ENCODE measurements around the gene ADK.

Gene ADK

DNA sequence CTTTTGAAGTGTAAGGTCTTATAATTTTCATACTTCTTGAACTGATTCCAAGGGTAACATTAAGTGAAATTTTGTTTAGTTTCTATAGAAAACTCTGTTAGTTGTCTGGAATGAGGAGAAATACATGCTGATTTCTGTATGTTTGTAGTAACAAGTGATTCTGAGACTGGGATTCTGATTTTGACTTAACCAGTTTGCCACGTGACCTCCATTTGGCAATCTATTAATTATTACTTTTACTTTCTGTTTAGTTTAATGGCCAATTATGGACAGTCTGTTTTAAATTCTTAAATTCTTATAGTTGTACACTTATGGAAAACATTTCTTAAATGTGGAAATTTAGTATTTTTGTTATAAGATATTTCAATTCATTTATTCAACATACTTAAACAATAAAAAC is 163.1 kb downstream of the ADK start:
- TF ChIP-seq, protein P1, sequence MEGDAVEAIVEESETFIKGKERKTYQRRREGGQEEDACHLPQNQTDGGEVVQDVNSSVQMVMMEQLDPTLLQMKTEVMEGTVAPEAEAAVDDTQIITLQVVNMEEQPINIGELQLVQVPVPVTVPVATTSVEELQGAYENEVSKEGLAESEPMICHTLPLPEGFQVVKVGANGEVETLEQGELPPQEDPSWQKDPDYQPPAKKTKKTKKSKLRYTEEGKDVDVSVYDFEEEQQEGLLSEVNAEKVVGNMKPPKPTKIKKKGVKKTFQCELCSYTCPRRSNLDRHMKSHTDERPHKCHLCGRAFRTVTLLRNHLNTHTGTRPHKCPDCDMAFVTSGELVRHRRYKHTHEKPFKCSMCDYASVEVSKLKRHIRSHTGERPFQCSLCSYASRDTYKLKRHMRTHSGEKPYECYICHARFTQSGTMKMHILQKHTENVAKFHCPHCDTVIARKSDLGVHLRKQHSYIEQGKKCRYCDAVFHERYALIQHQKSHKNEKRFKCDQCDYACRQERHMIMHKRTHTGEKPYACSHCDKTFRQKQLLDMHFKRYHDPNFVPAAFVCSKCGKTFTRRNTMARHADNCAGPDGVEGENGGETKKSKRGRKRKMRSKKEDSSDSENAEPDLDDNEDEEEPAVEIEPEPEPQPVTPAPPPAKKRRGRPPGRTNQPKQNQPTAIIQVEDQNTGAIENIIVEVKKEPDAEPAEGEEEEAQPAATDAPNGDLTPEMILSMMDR (conservative IDR thresholded peaks at IDR 0.05; ENCODE audit: low read length), result no peak
- DNase-seq (ENCODE audit: low read depth), result no peak
- H3K4me3 ChIP-seq (ENCODE audit: low read length), result peak overlapping the region; percentile 18; the same call in 1 of the 2 replicates

DNA sequence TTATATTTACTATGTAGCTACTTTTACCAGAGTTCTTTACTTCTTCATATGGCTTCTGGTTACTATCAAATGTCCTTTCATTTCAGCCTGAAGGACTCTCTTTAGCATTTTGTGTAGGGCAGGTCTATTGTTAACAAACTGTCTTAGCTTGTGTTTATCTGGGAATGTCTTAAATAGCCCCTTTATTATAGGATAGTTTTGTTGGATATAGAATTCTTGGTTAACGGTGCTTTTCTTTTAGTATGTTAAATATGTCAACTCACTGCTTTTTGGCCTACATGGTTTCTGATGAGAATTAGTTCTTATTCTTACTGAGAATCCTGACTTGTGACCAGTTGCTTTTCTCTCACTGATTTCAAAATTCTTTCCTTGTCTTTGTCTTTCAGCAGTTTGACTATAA is 169.0 kb downstream of the ADK start:
- DNase-seq (ENCODE audit: low read depth), result no peak
- TF ChIP-seq, protein P1 (conservative IDR thresholded peaks at IDR 0.05; ENCODE audit: low read length), result no peak
- no peak overlapping the region for H3K4me3 ChIP-seq (ENCODE audit: low read length)

DNA sequence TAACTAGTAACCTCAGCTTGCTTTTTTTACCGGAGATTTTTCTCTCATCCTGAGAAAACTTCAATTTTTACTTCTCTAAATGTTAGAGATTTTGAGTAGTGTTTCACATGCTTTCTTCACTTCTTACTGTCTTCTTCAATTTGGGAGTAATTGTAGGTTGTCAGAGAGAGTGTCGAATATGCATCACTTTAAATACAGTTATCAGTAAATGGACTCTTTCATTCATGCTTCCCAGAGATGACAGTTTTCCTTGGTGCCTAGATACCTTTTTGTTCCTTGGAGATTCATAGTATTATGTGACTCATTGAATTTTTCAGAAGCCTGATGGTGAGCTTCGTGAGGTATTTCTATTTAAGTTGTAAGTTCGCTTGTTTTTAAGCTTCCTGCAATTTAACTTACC is 169.7 kb downstream of the ADK start:
- no peak for DNase-seq (ENCODE audit: low read depth)
- TF ChIP-seq, protein P1 (conservative IDR thresholded peaks at IDR 0.05; ENCODE audit: low read length), result no peak
- no peak overlapping the region for H3K4me3 ChIP-seq (ENCODE audit: low read length)

DNA sequence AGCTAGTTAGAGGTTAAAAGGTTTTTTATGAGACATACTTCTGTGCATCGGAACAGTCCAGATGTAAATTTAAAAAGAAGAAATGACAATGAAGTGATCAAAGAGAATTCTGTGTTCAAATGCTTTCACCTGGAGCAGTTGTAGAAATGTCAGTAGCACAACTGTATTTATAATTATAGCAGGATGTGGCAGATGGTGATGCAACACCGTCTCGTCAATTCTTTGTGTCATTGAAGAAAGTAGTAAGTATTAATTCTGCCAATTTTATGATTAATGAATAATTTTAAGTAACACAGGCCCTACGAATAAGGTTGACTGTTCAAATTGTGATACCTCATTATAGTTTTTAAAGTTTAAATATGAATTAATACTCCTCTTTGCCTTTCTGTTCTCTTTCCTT is 171.1 kb downstream of the ADK start:
- DNase-seq (ENCODE audit: low read depth), result peak; percentile 15
- H3K4me3 ChIP-seq (ENCODE audit: low read length), result no peak overlapping the region
- TF ChIP-seq, protein P1 (conservative IDR thresholded peaks at IDR 0.05; ENCODE audit: low read length), result no peak

DNA sequence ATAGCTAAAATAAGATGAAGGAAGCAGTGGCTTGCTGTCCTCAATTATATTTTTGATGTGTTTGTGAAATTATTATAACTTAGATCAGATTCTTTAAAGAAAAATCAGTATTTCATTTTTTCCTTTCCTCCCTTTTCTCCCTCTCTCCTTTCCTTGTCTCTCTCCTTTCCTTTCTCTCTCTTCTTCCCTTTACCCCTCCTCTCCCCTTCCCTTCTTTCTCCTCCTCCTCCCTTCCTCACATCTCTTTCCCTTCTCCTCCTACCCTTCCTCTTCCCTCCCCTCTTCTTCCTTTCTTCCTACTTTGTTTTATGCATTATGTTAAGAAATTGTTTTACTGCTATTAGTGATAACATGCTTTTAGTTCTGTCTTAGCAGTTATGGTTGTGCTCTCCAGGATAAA is 171.5 kb downstream of the ADK start:
- DNase-seq (ENCODE audit: low read depth), result no peak
- TF ChIP-seq, protein P1 (conservative IDR thresholded peaks at IDR 0.05; ENCODE audit: low read length), result no peak
- H3K4me3 ChIP-seq (ENCODE audit: low read length), result no peak overlapping the region

GRCh38 chr10:74328388-74328787 is 177.4 kb downstream of the ADK start:
- TF ChIP-seq, protein P1 (conservative IDR thresholded peaks at IDR 0.05; ENCODE audit: low read length), result no peak
- DNase-seq (ENCODE audit: low read depth), result no peak

DNA sequence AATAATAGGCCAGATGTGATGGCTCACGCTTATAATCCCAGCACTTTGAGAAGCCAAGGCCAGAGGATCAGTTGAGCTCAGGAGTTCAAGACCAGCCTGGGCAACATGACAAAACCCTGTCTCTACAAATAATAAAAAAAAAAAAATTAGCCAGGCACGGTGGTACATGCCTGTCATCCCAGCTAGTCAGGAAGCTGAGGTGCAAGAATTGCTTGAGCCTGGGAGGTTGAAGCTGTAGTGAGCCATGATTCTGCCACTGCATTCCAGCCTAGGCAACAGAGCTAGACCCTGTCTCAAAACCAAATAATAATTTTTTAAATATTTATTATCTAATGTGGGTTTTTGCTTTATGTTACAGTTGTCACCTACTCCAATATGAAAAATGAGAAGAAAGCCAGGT is 178.9 kb downstream of the ADK start:
- no peak overlapping the region for H3K4me3 ChIP-seq (ENCODE audit: low read length)
- TF ChIP-seq, protein P1 (conservative IDR thresholded peaks at IDR 0.05; ENCODE audit: low read length), result no peak
- DNase-seq (ENCODE audit: low read depth), result peak; percentile 67

More at GRCh38 chr10:74328388-74328787, 177.4 kb downstream of the ADK start:
- no peak overlapping the region for H3K4me3 ChIP-seq (ENCODE audit: low read length)

Measured in AG10803 (cell line).